Tibial artery (tissue), 4 donors: ENCODE results near the gene HADHA.

Experiments used
- DNase-seq, 2 donors: peaks; one replicate each; pipeline ENCODE4 v3.0.0-alpha.2; 2019
- H3K27ac ChIP-seq, 2 donors: fragments of 200-600 bp; sonication (generic) in 1 of 2; 1 replicate in 1 of 2; 2 replicates in 1 of 2; pipeline ENCODE4 v1.5.1; 2018 to 2019; ENCODE audit warnings: mild to moderate bottlenecking in 1 of 2
- H3K27me3 ChIP-seq, 2 donors: fragments of 200-600 bp; sonication (generic) in 1 of 2; one replicate each; pipeline versions ENCODE4 v1.5.1 to v1.6.0; 2016 to 2019
- H3K36me3 ChIP-seq, 3 donors: fragments of 200-600 bp; sonication (generic) in 2 of 3; one replicate each; pipeline ENCODE4 v1.5.1; 2016 to 2019; ENCODE audit warnings: mild to moderate bottlenecking in 2 of 3
- H3K4me1 ChIP-seq, 4 donors: fragments of 200-600 bp; sonication (generic) in 2 of 4; 1 replicate in 3 of 4; 2 replicates in 1 of 4; pipeline ENCODE4 v1.5.1; 2016 to 2019
- H3K4me3 ChIP-seq, 2 donors: fragments of 200-600 bp; sonication (generic) in 1 of 2; 1 replicate in 1 of 2; 2 replicates in 1 of 2; pipeline ENCODE4 v1.5.1; 2018 to 2019; ENCODE audit warnings: mild to moderate bottlenecking in 2 of 2
- H3K9me3 ChIP-seq, 3 donors: fragments of 200-600 bp; sonication (generic) in 1 of 3; one replicate each; pipeline ENCODE4 v1.5.1; 2016 to 2019
- intact Hi-C: fragments of 100-400 bp; cut with DNase I; formaldehyde crosslinking; loops from one replicate; pipeline ENCODE4 v1.15.0; 2023; ENCODE audit warnings: low total_unique reads
- TF ChIP-seq, protein P1 (sequence below), 2 experiments: fragments of 200-600 bp in 1 of 2; fragments of 450-650 bp in 1 of 2; IDR thresholded peaks; one replicate each; pipeline ENCODE4 v1.5.1; 2017 to 2019; ENCODE audit warnings: antibody characterized with exemption in 2 of 2, mild to moderate bottlenecking in 1 of 2, moderate library complexity in 1 of 2

The HADHA gene

DNA sequence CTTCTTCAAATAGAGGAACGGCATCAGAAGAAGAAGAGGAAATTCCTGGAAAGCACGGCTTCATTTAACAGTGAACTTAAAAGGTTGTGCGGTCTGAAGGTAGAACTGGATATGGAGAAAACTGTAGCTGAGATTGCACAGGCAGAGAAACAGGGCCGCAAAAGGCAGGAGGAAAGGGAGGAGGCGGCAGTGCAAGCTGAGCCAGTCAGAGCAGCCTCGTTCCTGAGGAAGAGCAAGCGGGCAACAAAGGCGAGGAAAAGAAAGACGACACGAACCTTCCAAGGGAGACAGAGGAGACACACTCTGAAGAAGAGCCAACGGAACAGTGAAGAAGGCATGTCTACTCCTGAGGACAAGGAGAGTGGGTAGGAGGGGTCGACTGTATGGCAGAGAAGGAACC lies 94.2 kb downstream of the HADHA start:
- peaks cover 0 to 5% of the 10 kb centered on the region in 2 donors for H3K27me3 ChIP-seq
- no peak overlapping the region for H3K4me3 ChIP-seq
- intact Hi-C loops, result no loop called here
- no peak overlapping the region for H3K27ac ChIP-seq
- H3K9me3 ChIP-seq, result peaks cover 0 to 8% (median 6%) of the 10 kb centered on the region in 3 donors
- DNase-seq, result no peak
- no peaks in the 10 kb centered on the region for H3K36me3 ChIP-seq
- TF ChIP-seq, protein P1, sequence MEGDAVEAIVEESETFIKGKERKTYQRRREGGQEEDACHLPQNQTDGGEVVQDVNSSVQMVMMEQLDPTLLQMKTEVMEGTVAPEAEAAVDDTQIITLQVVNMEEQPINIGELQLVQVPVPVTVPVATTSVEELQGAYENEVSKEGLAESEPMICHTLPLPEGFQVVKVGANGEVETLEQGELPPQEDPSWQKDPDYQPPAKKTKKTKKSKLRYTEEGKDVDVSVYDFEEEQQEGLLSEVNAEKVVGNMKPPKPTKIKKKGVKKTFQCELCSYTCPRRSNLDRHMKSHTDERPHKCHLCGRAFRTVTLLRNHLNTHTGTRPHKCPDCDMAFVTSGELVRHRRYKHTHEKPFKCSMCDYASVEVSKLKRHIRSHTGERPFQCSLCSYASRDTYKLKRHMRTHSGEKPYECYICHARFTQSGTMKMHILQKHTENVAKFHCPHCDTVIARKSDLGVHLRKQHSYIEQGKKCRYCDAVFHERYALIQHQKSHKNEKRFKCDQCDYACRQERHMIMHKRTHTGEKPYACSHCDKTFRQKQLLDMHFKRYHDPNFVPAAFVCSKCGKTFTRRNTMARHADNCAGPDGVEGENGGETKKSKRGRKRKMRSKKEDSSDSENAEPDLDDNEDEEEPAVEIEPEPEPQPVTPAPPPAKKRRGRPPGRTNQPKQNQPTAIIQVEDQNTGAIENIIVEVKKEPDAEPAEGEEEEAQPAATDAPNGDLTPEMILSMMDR (IDR thresholded peaks at IDR 0.05), result no peak
- no peaks in the 10 kb centered on the region for H3K4me1 ChIP-seq

DNA sequence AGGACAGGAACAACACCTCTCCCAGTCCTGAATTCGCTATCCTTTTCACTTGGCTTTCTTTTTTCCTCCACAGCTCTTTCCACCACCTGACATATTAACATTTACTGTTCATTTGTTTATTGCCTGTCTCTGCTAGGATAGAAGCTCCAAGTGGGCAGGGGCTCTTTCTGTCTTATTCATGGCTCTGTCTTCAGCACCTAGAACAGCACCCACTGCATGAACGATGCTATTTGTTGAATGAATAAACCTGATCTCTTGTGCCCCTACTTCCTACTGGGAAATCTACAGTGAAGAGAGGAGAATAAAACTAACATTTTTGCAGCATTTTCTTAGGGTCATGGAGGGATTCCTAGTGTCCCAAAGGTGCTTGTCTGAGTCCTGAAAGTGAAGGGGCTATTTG lies 95.9 kb downstream of the HADHA start:
- intact Hi-C loops, result loop anchor here (5.0 to 10.0 kb wide), 2 partner anchors 164 to 196 kb away; partner anchors contain the start of gene KIF3C
- H3K9me3 ChIP-seq, result peaks cover 0 to 1% (median 0%) of the 10 kb centered on the region in 3 donors
- no peaks in the 10 kb centered on the region for H3K36me3 ChIP-seq
- TF ChIP-seq, protein P1 (IDR thresholded peaks at IDR 0.05), result no peak
- no peak overlapping the region for H3K27ac ChIP-seq
- peaks cover 0 to 5% of the 10 kb centered on the region in 2 donors for H3K27me3 ChIP-seq
- DNase-seq, result no peak
- H3K4me1 ChIP-seq, result no peaks in the 10 kb centered on the region
- H3K4me3 ChIP-seq, result no peak overlapping the region

DNA sequence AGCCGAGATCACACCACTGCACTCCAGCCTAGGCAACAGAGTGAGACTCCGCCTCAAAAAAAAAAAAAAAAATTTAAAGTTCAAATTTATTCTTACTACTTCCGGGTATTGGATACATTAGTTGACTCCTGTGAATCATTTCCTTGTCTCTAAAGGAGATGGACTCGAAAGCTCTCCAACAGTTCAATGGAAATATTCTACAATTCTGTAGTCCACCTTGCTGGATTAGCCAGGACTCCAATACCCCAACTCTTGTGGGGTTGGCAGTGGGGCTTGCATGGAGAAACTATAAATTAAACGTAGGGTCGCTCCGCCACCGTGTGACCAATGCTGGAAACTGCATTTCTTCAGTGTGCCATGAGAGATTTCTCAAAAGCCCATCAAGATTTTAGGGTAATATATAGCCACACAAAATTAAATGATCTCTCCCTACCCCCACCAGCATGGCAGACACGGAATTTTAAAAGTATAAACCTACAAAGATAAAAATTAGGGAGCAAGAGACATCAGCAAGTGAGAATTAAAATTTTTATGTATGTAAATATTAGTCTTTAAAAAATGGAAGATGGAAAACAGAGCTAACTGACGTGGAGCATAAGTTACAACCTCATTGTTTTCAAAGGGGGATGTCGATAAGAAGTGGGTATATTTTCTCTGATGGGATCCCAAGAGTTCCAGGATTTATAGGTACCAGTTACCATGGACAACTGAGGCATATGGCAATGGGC lies 99.3 kb downstream of the HADHA start:
- Histone ChIP-seq H3K4me1 (no peaks in the 10 kb centered on the region), H3K36me3 (no peaks in the 10 kb centered on the region), H3K27ac (no peak overlapping the region), H3K9me3 (no peaks in the 10 kb centered on the region), H3K27me3 (peaks cover 0 to 2% of the 10 kb centered on the region in 2 donors), H3K4me3 (no peak overlapping the region)
- intact Hi-C loops, result loop anchor here (5.0 to 10.0 kb wide), 2 partner anchors 160 to 193 kb away; partner anchors contain the start of gene KIF3C
- peak; percentile 59 to 68 for DNase-seq
- TF ChIP-seq, protein P1 (IDR thresholded peaks at IDR 0.05), result peak; percentile 74 to 84

DNA sequence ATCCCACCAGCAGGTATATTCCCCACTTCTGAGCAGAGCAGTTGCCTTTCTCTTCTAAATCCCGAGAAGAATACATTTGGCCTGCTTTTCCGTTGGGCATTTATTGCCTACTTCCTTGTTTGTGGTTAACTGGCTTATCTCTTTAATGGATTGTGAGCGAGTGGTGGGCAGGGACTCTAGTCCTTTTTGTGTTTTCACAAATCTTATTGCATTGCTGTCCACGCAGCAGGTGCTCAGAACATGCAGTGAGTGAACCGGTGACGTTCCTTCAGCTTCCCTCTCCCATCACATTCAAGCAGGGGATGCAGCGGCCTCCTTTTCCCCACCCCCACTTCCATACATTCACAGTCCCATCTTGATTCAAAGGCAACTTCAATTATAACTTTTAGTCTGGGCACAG lies 100.4 kb downstream of the HADHA start:
- TF ChIP-seq, protein P1 (IDR thresholded peaks at IDR 0.05), result no peak
- intact Hi-C loops, result loop anchor here (10.0 kb wide), 1 partner anchor 159 kb away; the partner anchor contains the start of gene KIF3C
- DNase-seq, result no peak
- H3K4me3 ChIP-seq, result no peak overlapping the region
- no peaks in the 10 kb centered on the region for H3K36me3 ChIP-seq
- no peak overlapping the region for H3K27ac ChIP-seq
- no peaks in the 10 kb centered on the region for H3K27me3 ChIP-seq
- no peaks in the 10 kb centered on the region for H3K4me1 ChIP-seq
- H3K9me3 ChIP-seq, result no peaks in the 10 kb centered on the region

DNA sequence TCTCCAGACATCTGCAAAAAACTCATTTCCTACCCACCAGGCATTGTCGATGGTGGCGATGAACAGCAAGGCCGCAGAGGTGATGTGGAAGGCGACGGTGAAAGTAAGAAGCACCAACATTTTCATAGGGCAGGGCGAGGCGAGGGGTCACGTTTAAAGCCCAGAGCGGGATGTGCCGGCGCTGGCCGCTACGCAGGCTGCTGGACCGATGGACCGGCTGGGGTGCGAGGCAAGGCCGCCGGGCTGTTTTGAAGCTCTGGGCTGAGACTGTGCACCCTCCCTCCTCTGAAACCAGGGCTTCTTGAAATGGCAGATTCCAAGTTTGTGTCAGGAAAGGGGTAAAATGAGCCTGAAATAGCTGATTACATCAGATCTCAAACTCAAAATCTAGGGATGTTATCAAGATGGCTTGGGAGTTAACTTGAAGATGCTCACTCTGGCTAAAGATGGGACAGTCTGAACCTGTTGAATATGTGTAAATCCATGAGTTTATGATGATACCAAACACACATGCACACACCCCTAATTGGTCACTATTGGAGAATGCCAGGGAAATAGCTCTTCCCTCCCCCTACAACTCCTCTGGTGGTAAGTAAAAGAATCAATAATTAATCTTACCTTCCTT lies 103.2 kb downstream of the HADHA start:
- TF ChIP-seq, protein P1 (IDR thresholded peaks at IDR 0.05), result no peak
- H3K27ac ChIP-seq, result no peak overlapping the region
- no peaks in the 10 kb centered on the region for H3K36me3 ChIP-seq
- intact Hi-C loops, result loop anchor here (10.0 kb wide), 1 partner anchor 156 kb away; the partner anchor contains the start of gene KIF3C
- H3K4me1 ChIP-seq, result no peaks in the 10 kb centered on the region
- H3K4me3 ChIP-seq, result no peak overlapping the region
- no peak for DNase-seq
- no peaks in the 10 kb centered on the region for H3K27me3 ChIP-seq
- H3K9me3 ChIP-seq, result no peaks in the 10 kb centered on the region
